ENCODE measurements around the gene CTNNAL1.
"Not testable (repeated sequence)": the region's sequence is repeated elsewhere in the genome, so short reads cannot be mapped to it uniquely, and the experiment has no call there.

The CTNNAL1 gene

GRCh38 chr9:109012876-109013678 is at the start of gene CTNNAL1:
Gene CTNNAL1, minus strand, starts transcription at chr9:109013499. Its CDS starts 57 bp downstream, at chr9:109013442.
- peak; percentile 73 to 82 for DNase-seq (ENCODE audit: extremely low read depth in 1 of 2, low read depth in 1 of 2)

- DNase-seq (ENCODE audit: extremely low read depth in 1 of 2, low read depth in 1 of 2), result no peak
These were observed 49.2 kb upstream of the CTNNAL1 start for GRCh38 chr9:109062543-109062942.

- DNase-seq (ENCODE audit: extremely low read depth in 1 of 2, low read depth in 1 of 2), result no peak
These were observed 46.9 kb upstream of the CTNNAL1 start for GRCh38 chr9:109060191-109060590.

GRCh38 chr9:109053121-109053520 is 39.8 kb upstream of the CTNNAL1 start:
- not testable (repeated sequence) for DNase-seq (ENCODE audit: extremely low read depth in 1 of 2, low read depth in 1 of 2)

- no peak for DNase-seq (ENCODE audit: extremely low read depth in 1 of 2, low read depth in 1 of 2)
These were observed 39.1 kb upstream of the CTNNAL1 start for GRCh38 chr9:109052416-109052815.

- no peak for DNase-seq (ENCODE audit: extremely low read depth in 1 of 2, low read depth in 1 of 2)
These were observed 38.4 kb upstream of the CTNNAL1 start for GRCh38 chr9:109051733-109052132.

- DNase-seq (ENCODE audit: extremely low read depth in 1 of 2, low read depth in 1 of 2), result no peak
These were observed 37.1 kb upstream of the CTNNAL1 start for GRCh38 chr9:109050444-109050843.

- no peak for DNase-seq (ENCODE audit: extremely low read depth in 1 of 2, low read depth in 1 of 2)
These were observed 35.5 kb upstream of the CTNNAL1 start for GRCh38 chr9:109048822-109049221.

- no peak for DNase-seq (ENCODE audit: extremely low read depth in 1 of 2, low read depth in 1 of 2)
These were observed 34.0 kb upstream of the CTNNAL1 start for GRCh38 chr9:109047259-109047658.

- no peak for DNase-seq (ENCODE audit: extremely low read depth in 1 of 2, low read depth in 1 of 2)
These were observed 33.0 kb upstream of the CTNNAL1 start for GRCh38 chr9:109046346-109046745.

- DNase-seq (ENCODE audit: extremely low read depth in 1 of 2, low read depth in 1 of 2), result no peak
These were observed 30.3 kb upstream of the CTNNAL1 start for GRCh38 chr9:109043578-109043977.

GRCh38 chr9:109040571-109040970 is 27.3 kb upstream of the CTNNAL1 start:
- DNase-seq (ENCODE audit: extremely low read depth in 1 of 2, low read depth in 1 of 2), result no peak

- DNase-seq (ENCODE audit: extremely low read depth in 1 of 2, low read depth in 1 of 2), result no peak
These were observed 26.2 kb upstream of the CTNNAL1 start for GRCh38 chr9:109039539-109039938.

- no peak for DNase-seq (ENCODE audit: extremely low read depth in 1 of 2, low read depth in 1 of 2)
These were observed 24.8 kb upstream of the CTNNAL1 start for GRCh38 chr9:109037946-109038715.

- DNase-seq (ENCODE audit: extremely low read depth in 1 of 2, low read depth in 1 of 2), result no peak
These were observed 23.7 kb upstream of the CTNNAL1 start for GRCh38 chr9:109036744-109037680.

- no peak for DNase-seq (ENCODE audit: extremely low read depth in 1 of 2, low read depth in 1 of 2)
These were observed 22.6 kb upstream of the CTNNAL1 start for GRCh38 chr9:109035684-109036423.

- DNase-seq (ENCODE audit: extremely low read depth in 1 of 2, low read depth in 1 of 2), result no peak
These were observed 20.8 kb upstream of the CTNNAL1 start for GRCh38 chr9:109033941-109034700.

- no peak for DNase-seq (ENCODE audit: extremely low read depth in 1 of 2, low read depth in 1 of 2)
These were observed 17.9 kb upstream of the CTNNAL1 start for GRCh38 chr9:109031241-109031640.

GRCh38 chr9:109030426-109030825 is 17.1 kb upstream of the CTNNAL1 start:
- no peak for DNase-seq (ENCODE audit: extremely low read depth in 1 of 2, low read depth in 1 of 2)

- DNase-seq (ENCODE audit: extremely low read depth in 1 of 2, low read depth in 1 of 2), result no peak
These were observed 15.2 kb upstream of the CTNNAL1 start for GRCh38 chr9:109028457-109028856.
